ENCODE results near the gene KLHL15. TPM values are rescaled to one million over a fixed set of nuclear protein-coding genes. Genes with fewer than 3 reads are reported as not detected.

Gene KLHL15
- total and polyA plus RNA-seq, 2 of the 4 experiments (the other 2 are of a cell fraction): 2.4 to 7.5 TPM

GRCh38 chrX:23945206-23945605 is 81.8 kb downstream of the KLHL15 start:
- TF ChIP-seq RAD21 (IDR thresholded peaks at IDR 0.05; ENCODE audit: low read length) (no peak), CEBPB (IDR thresholded peaks at IDR 0.05; ENCODE audit: low read depth, low read length) (no peak), RFX5 (IDR thresholded peaks at IDR 0.05; ENCODE audit: low read depth, low read length) (no peak), MXI1 (IDR thresholded peaks at IDR 0.05; ENCODE audit: borderline replicate concordance, low read depth, low read length) (no peak), SMC3 (IDR thresholded peaks at IDR 0.05; ENCODE audit: low read depth, low read length) (no peak), NFE2L2 (IDR thresholded peaks at IDR 0.05; ENCODE audit: low read depth, low read length) (no peak), FOS (IDR thresholded peaks at IDR 0.05; ENCODE audit: low read depth, low read length) (no peak), CTCF (conservative IDR thresholded peaks at IDR 0.05; ENCODE audit: low read depth, low read length) (no peak), ELK1 (IDR thresholded peaks at IDR 0.05; ENCODE audit: borderline replicate concordance, low read depth, low read length) (no peak), POLR2A (IDR thresholded peaks at IDR 0.05; ENCODE audit: low read depth, low read length) (no peak), BHLHE40 (IDR thresholded peaks at IDR 0.05; ENCODE audit: low read depth, low read length) (no peak), MAFK (IDR thresholded peaks at IDR 0.05; ENCODE audit: low read depth, low read length) (no peak), USF2 (IDR thresholded peaks at IDR 0.05; ENCODE audit: low read depth, low read length) (no peak), CHD1 (IDR thresholded peaks at IDR 0.05; ENCODE audit: low read depth, low read length) (no peak), RCOR1 (IDR thresholded peaks at IDR 0.05; ENCODE audit: insufficient replicate concordance, low read length) (no peak), MAZ (IDR thresholded peaks at IDR 0.05; ENCODE audit: borderline replicate concordance, low read depth, low read length) (no peak)
- Histone ChIP-seq H3K18ac (ENCODE audit: low read depth, low read length) (no peak overlapping the region), H3K9me1 (ENCODE audit: insufficient read depth, low read length) (no peaks in the 10 kb centered on the region), H3K4me2 (ENCODE audit: low read depth, low read length) (no peak overlapping the region), H3K9me3 (ENCODE audit: control insufficient read depth, insufficient read depth, low read length) (no peaks in the 10 kb centered on the region), H3K4me3 (ENCODE audit: insufficient read depth, low read depth, low read length) (no peak overlapping the region), H4K91ac (ENCODE audit: insufficient read depth, low read depth, low read length) (no peak overlapping the region), H4K5ac (ENCODE audit: low read depth, low read length) (no peak overlapping the region), H3K79me1 (ENCODE audit: low read depth in 1 of 2, low read length in 2 of 2) (no peaks in the 10 kb centered on the region), H2AK5ac (ENCODE audit: low read depth, low read length) (no peak overlapping the region), H4K8ac (ENCODE audit: low read depth in 2 of 2, low read length in 2 of 2) (no peak overlapping the region), H3K27me3 (ENCODE audit: control insufficient read depth, insufficient read depth, low read length) (peaks cover 11% of the 10 kb centered on the region), H3K9ac (ENCODE audit: low read depth, low read length) (no peak overlapping the region), H2BK5ac (ENCODE audit: low read depth, low read length, poor library complexity, severe bottlenecking) (no peak overlapping the region), H3K4me1 (ENCODE audit: control insufficient read depth, insufficient read depth, low read length) (no peaks in the 10 kb centered on the region), H3K14ac (replicated peaks; ENCODE audit: low read depth, low read length) (no peak overlapping the region), H2AK9ac (replicated peaks; ENCODE audit: low read depth, low read length, poor library complexity) (no peak overlapping the region), H2BK120ac (ENCODE audit: low read depth, low read length) (no peak overlapping the region), H2AFZ (replicated peaks; ENCODE audit: low read length, poor library complexity) (no peak overlapping the region), H3K56ac (ENCODE audit: extremely low read depth, insufficient read depth, low read length) (no peak overlapping the region), H3K4ac (ENCODE audit: low read depth, low read length) (no peak overlapping the region), H4K20me1 (ENCODE audit: insufficient read depth, low read length) (no peaks in the 10 kb centered on the region), H2BK15ac (ENCODE audit: low read depth, low read length) (no peak overlapping the region), H2BK20ac (ENCODE audit: low read depth, low read length) (no peak overlapping the region), H3K23ac (ENCODE audit: low read depth, low read length) (no peak overlapping the region), H3K27ac (ENCODE audit: insufficient read depth, low read length) (no peak overlapping the region), H3K36me3 (ENCODE audit: control insufficient read depth, insufficient read depth, low read length) (no peaks in the 10 kb centered on the region)
- intact Hi-C loops (cut with micrococcal nuclease) (no loop called here), in situ Hi-C loops (cut with MboI; ENCODE audit: low sequenced_read_pairs) (no loop called here), dilution Hi-C loops (cut with HindIII; ENCODE audit: low sequenced_read_pairs, unreplicated experiment) (no loop called here)
- ChIA-PET CTCF (no interaction called here), POLR2A (ENCODE audit: unreplicated experiment) (no interaction called here)
- WGBS, 2 experiments (ENCODE audit: extremely low coverage in 2 of 2, insufficient read length in 1 of 2): no CpG with 5 or more reads among the region's 1 CpG
- DNase-seq: no peak
- ATAC-seq (ENCODE audit: low read depth): no peak
- BruUV-seq (replicated peaks): no TSS peak
